ENCODE measurements around the gene CBR1.

DNA sequence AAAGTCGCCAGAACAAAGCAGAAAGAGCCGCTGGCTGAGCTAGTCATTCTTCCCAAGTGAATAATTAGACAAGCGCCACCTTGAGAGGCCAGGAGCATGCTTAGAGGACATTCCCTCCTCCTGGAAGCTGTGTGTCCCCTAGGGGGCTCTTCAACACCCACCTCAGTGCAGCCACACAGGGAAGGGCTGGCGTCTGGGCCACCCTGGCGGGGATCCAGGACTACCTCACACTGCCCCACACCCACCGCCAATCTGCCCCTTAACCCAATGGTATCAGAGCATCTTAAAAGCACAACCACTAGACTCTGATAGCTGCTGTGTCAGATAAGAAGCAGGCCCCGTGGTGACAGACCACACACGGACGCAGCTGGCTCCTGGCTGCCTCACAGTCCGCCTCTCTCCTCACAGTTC, 34.4 kb upstream of the CBR1 start:
- TF ChIP-seq, protein P1, sequence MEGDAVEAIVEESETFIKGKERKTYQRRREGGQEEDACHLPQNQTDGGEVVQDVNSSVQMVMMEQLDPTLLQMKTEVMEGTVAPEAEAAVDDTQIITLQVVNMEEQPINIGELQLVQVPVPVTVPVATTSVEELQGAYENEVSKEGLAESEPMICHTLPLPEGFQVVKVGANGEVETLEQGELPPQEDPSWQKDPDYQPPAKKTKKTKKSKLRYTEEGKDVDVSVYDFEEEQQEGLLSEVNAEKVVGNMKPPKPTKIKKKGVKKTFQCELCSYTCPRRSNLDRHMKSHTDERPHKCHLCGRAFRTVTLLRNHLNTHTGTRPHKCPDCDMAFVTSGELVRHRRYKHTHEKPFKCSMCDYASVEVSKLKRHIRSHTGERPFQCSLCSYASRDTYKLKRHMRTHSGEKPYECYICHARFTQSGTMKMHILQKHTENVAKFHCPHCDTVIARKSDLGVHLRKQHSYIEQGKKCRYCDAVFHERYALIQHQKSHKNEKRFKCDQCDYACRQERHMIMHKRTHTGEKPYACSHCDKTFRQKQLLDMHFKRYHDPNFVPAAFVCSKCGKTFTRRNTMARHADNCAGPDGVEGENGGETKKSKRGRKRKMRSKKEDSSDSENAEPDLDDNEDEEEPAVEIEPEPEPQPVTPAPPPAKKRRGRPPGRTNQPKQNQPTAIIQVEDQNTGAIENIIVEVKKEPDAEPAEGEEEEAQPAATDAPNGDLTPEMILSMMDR (IDR thresholded peaks at IDR 0.05): no peak
- no peak for TF ChIP-seq POLR2A (IDR thresholded peaks at IDR 0.05)

All from adrenal gland (tissue), 5 donors.